ENCODE results near the gene NHERF1.

- no peak for TF ChIP-seq EZH2 (optimal IDR thresholded peaks at IDR 0.05; ENCODE audit: low read depth, low read length)
- TF ChIP-seq, protein P1, sequence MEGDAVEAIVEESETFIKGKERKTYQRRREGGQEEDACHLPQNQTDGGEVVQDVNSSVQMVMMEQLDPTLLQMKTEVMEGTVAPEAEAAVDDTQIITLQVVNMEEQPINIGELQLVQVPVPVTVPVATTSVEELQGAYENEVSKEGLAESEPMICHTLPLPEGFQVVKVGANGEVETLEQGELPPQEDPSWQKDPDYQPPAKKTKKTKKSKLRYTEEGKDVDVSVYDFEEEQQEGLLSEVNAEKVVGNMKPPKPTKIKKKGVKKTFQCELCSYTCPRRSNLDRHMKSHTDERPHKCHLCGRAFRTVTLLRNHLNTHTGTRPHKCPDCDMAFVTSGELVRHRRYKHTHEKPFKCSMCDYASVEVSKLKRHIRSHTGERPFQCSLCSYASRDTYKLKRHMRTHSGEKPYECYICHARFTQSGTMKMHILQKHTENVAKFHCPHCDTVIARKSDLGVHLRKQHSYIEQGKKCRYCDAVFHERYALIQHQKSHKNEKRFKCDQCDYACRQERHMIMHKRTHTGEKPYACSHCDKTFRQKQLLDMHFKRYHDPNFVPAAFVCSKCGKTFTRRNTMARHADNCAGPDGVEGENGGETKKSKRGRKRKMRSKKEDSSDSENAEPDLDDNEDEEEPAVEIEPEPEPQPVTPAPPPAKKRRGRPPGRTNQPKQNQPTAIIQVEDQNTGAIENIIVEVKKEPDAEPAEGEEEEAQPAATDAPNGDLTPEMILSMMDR (IDR thresholded peaks at IDR 0.05; ENCODE audit: low read length), result no peak
Measured at GRCh38 chr17:74766413-74766812, 18.0 kb downstream of the NHERF1 start.
